Lung (tissue), 12 donors: Measurements from ENCODE around the gene DTX3. TPM values are rescaled to one million over a fixed set of nuclear protein-coding genes. Genes with fewer than 3 reads are reported as not detected.
A peak's percentile ranks its signal among the peaks of the same experiment; 100 is the strongest.
"Not testable (repeated sequence)": the region's sequence is repeated elsewhere in the genome, so short reads cannot be mapped to it uniquely, and the experiment has no call there.

Experiments used
- ATAC-seq: fragments of 200-7000 bp; cut with Tn5 transposase; one replicate; pipeline ENCODE4 v1.9.1; 2020; ENCODE audit warnings: moderate number of reproducible peaks; ENCODE audit not compliant: insufficient read depth, low FRiP score
- DNase-seq, 3 donors: peaks; one replicate each; pipeline ENCODE4 v3.0.0-alpha.2; 2013 to 2017
- H3K27ac ChIP-seq, 2 donors: one replicate each; pipeline ENCODE4 v1.5.1; 2013; ENCODE audit warnings: mild to moderate bottlenecking in 2 of 2, moderate library complexity in 2 of 2, control low read depth in 1 of 2, inconsistent platforms in 1 of 2, low read depth in 1 of 2, low read length in 1 of 2
- H3K27me3 ChIP-seq, 3 donors: one replicate each; pipeline ENCODE4 v1.5.1; 2013; ENCODE audit warnings: low read length in 2 of 3; ENCODE audit not compliant: control insufficient read depth in 3 of 3, insufficient read depth in 3 of 3
- H3K36me3 ChIP-seq, 4 donors: one replicate each; pipeline ENCODE4 v1.5.1; 2013; ENCODE audit warnings: low read length in 4 of 4, mild to moderate bottlenecking in 1 of 4, moderate library complexity in 1 of 4; ENCODE audit not compliant: control insufficient read depth in 4 of 4, insufficient read depth in 4 of 4
- H3K4me1 ChIP-seq, 5 donors: one replicate each; pipeline ENCODE4 v1.5.1; 2013; ENCODE audit warnings: low read length in 5 of 5, mild to moderate bottlenecking in 2 of 5, moderate library complexity in 1 of 5; ENCODE audit not compliant: control insufficient read depth in 5 of 5, insufficient read depth in 5 of 5
- H3K4me3 ChIP-seq: one replicate; pipeline ENCODE4 v1.5.1; 2013; ENCODE audit warnings: mild to moderate bottlenecking, control low read depth, moderate library complexity
- H3K9ac ChIP-seq, 2 donors: one replicate each; pipeline ENCODE4 v1.5.1; 2013; ENCODE audit warnings: low read length in 2 of 2, control low read depth in 1 of 2; ENCODE audit not compliant: insufficient read depth in 1 of 2
- H3K9me3 ChIP-seq, 4 donors: one replicate each; pipeline ENCODE4 v1.5.1; 2013; ENCODE audit warnings: low read length in 3 of 4, mild to moderate bottlenecking in 1 of 4, moderate library complexity in 1 of 4; ENCODE audit not compliant: control insufficient read depth in 4 of 4, insufficient read depth in 3 of 4
- WGBS, 2 donors: extraction: QIAGEN DNeasy Blood & Tissue Kit; methylation state at CpG; one replicate each; pipeline ENCODE4 v1.1.7; 2013; 5-methylcytosine and 5-hydroxymethylcytosine counted together
- polyA plus RNA-seq, 2 donors: library from polyadenylated mRNA; stranded (reverse); fragments of 200-250 nt; gene quantifications; one replicate each; pipeline ENCODE4 v1.2.1, GENCODE V29; 2013
- total RNA-seq, 2 donors: library from RNA; depleted of rRNA in 1 of 2; stranded (reverse); fragments of >200 nt in 1 of 2; gene quantifications; one replicate each; pipeline ENCODE4 v1.2.1, GENCODE V29; 2014 to 2021
- TF ChIP-seq, protein P1 (sequence below): IDR thresholded peaks from 2 replicates; pipeline ENCODE4 v1.5.1; 2012; ENCODE audit warnings: mild to moderate bottlenecking; ENCODE audit errors: control extremely low read depth, extremely low read depth
- donor health status: control.
- donor health status: control.
- donor health status: Bipolar disorder and iron deficiency.
- donor health status: healthy.
- donor health status: DM: yes; HTN: yes; CAD: no.

The DTX3 gene
- total and polyA plus RNA-seq, 4 donors, result 13.9 to 40.1 (median 24.9) TPM

DNA sequence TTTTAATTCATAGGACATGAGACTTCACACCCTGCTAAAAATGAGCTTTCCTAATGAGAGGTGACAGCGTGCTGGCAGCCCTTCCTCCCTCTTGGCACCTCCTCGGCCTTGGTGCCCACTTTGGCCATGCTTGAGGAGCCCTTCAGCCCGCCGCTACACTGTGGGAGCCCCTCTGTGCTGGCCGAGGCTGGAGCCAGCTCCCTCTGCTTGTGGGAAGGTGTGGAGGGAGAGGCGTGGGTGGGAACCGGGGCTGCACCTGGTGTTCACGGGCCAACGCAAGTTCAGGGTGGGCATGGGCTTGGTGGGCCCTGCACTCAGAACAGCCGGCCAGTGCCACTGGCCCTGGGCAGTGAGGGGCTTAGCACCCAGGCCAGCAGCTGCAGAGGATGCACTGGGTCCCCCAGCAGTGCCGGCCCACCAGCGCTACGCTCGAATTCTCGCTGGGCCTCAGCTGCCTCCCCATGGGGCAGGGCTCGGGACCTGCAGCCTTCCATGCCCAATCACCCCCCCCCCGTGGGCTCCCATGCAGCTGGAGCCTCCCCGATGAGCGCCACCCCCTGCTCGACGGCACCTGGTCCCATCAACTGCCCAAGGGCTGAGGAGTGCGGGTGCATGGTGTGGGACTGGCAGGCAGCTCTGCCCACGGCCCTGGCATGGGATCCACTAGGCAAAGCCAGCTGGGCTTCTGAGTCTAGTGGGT lies 51.1 kb downstream of the DTX3 start:
- no peak overlapping the region for H3K9ac ChIP-seq
- H3K4me3 ChIP-seq, result no peak overlapping the region
- H3K36me3 ChIP-seq, result no peaks in the 10 kb centered on the region
- no peak overlapping the region for H3K27ac ChIP-seq
- H3K9me3 ChIP-seq, result peaks cover 0 to 2% (median 0%) of the 10 kb centered on the region in 4 donors
- ATAC-seq, result no peak
- H3K4me1 ChIP-seq, result peaks cover 0 to 2% (median 0%) of the 10 kb centered on the region in 5 donors
- WGBS, 2 donors, result 84 to 88% methylated on average over 23 of the region's 23 CpGs
- H3K27me3 ChIP-seq, result no peaks in the 10 kb centered on the region
- DNase-seq, result no peak
- TF ChIP-seq, protein P1, sequence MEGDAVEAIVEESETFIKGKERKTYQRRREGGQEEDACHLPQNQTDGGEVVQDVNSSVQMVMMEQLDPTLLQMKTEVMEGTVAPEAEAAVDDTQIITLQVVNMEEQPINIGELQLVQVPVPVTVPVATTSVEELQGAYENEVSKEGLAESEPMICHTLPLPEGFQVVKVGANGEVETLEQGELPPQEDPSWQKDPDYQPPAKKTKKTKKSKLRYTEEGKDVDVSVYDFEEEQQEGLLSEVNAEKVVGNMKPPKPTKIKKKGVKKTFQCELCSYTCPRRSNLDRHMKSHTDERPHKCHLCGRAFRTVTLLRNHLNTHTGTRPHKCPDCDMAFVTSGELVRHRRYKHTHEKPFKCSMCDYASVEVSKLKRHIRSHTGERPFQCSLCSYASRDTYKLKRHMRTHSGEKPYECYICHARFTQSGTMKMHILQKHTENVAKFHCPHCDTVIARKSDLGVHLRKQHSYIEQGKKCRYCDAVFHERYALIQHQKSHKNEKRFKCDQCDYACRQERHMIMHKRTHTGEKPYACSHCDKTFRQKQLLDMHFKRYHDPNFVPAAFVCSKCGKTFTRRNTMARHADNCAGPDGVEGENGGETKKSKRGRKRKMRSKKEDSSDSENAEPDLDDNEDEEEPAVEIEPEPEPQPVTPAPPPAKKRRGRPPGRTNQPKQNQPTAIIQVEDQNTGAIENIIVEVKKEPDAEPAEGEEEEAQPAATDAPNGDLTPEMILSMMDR, result no peak

- ATAC-seq, H3K27ac ChIP-seq, H3K27me3 ChIP-seq, H3K9me3 ChIP-seq, H3K36me3 ChIP-seq, H3K4me1 ChIP-seq, H3K9ac ChIP-seq, H3K4me3 ChIP-seq, DNase-seq: not testable (repeated sequence)
- WGBS, 2 donors, result 87 to 89% methylated on average over 4 of the region's 4 CpGs
Measured at GRCh38 chr12:57656408-57656807, 51.8 kb downstream of the DTX3 start.

DNA sequence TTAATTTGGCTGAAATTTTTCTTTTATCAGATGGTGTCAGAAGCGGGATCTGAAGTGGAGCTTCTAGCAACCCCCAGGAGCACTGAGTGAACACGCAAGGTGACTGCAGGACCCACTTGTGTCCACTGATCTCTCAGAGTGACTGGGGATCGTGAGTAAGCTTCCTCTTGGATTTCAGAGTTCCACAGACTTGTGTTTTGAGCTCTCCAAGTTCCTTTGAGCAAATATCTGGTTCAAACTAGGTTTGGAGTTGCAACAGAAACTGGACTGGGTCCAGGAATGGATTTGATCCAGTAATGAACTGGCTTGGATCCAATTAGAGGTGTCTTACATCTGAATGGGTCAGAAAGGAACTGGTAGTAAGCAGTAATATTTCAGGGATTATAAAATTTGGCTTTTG lies 53.1 kb downstream of the DTX3 start:
- Histone ChIP-seq H3K4me3 (no peak overlapping the region), H3K27ac (no peak overlapping the region), H3K9ac (no peak overlapping the region), H3K36me3 (no peaks in the 10 kb centered on the region), H3K27me3 (no peaks in the 10 kb centered on the region), H3K4me1 (peaks cover 0 to 2% (median 0%) of the 10 kb centered on the region in 5 donors), H3K9me3 (peaks cover 0 to 2% (median 0%) of the 10 kb centered on the region in 4 donors)
- DNase-seq (peak; percentile 40 to 80 (median 70)), ATAC-seq (peak; percentile 19)
- TF ChIP-seq, protein P1, result no peak
- 43 to 58% methylated on average over 3 of the region's 3 CpGs for WGBS, 2 donors

GRCh38 chr12:57658890-57659289 lies 54.3 kb downstream of the DTX3 start:
- TF ChIP-seq, protein P1, result no peak
- no peaks in the 10 kb centered on the region for H3K27me3 ChIP-seq
- no peaks in the 10 kb centered on the region for H3K36me3 ChIP-seq
- peaks cover 0 to 2% (median 0%) of the 10 kb centered on the region in 5 donors for H3K4me1 ChIP-seq
- DNase-seq (no peak), ATAC-seq (no peak)
- WGBS, 2 donors, result 58 to 59% methylated on average over 3 of the region's 3 CpGs
- peaks cover 0 to 2% (median 0%) of the 10 kb centered on the region in 4 donors for H3K9me3 ChIP-seq
- no peak overlapping the region for H3K9ac ChIP-seq
- no peak overlapping the region for H3K4me3 ChIP-seq
- no peak overlapping the region for H3K27ac ChIP-seq

Other genes starting within 250 kb of the DTX3 start
- gene R3HDM2, start 173.8 kb upstream of the DTX3 start, total RNA-seq, result 10 to 100 TPM; 41.9 to 60.7 TPM
- 10 to 100 TPM; 18.1 to 19.4 TPM for gene R3HDM2, start 173.8 kb upstream of the DTX3 start, polyA plus RNA-seq
- not detected for gene INHBC, start 170.0 kb upstream of the DTX3 start, total RNA-seq
- under 1 TPM in 1 of 2 donors, not detected in 1; 0.02 TPM for gene INHBC, start 170.0 kb upstream of the DTX3 start, polyA plus RNA-seq
- under 1 TPM in 1 of 2 donors, not detected in 1; 0.12 TPM for gene INHBE, start 149.5 kb upstream of the DTX3 start, total RNA-seq
- not detected for gene INHBE, start 149.5 kb upstream of the DTX3 start, polyA plus RNA-seq
- 1 to 10 TPM; 2.4 to 5.7 TPM for gene GLI1, start 145.0 kb upstream of the DTX3 start, total RNA-seq
- gene GLI1, start 145.0 kb upstream of the DTX3 start, polyA plus RNA-seq, result 1 to 10 TPM in 1 of 2 donors, under 1 TPM in 1; 0.74 to 1.7 TPM
- gene ARHGAP9, start 125.0 kb upstream of the DTX3 start, total RNA-seq, result 10 to 100 TPM; 14.7 to 40.0 TPM
- gene ARHGAP9, start 125.0 kb upstream of the DTX3 start, polyA plus RNA-seq, result 10 to 100 TPM; 26.2 to 62.1 TPM
- gene MARS1, start 116.8 kb upstream of the DTX3 start, total RNA-seq, result 100 to 1,000 TPM in 1 of 2 donors, 10 to 100 TPM in 1; 55.9 to 213 TPM
- gene MARS1, start 116.8 kb upstream of the DTX3 start, polyA plus RNA-seq, result 100 to 1,000 TPM in 1 of 2 donors, 10 to 100 TPM in 1; 95.0 to 156 TPM
- gene DDIT3, start 84.3 kb upstream of the DTX3 start, total RNA-seq, result 10 to 100 TPM; 31.0 to 34.7 TPM
- gene DDIT3, start 84.3 kb upstream of the DTX3 start, polyA plus RNA-seq, result 10 to 100 TPM; 68.1 to 74.7 TPM
- 100 to 1,000 TPM in 1 of 2 donors, 10 to 100 TPM in 1; 26.0 to 132 TPM for gene MBD6, start 82.0 kb upstream of the DTX3 start, total RNA-seq
- gene MBD6, start 82.0 kb upstream of the DTX3 start, polyA plus RNA-seq, result 10 to 100 TPM; 36.7 to 42.4 TPM
- 10 to 100 TPM; 78.3 to 90.1 TPM for gene DCTN2, start 57.6 kb upstream of the DTX3 start, total RNA-seq
- gene DCTN2, start 57.6 kb upstream of the DTX3 start, polyA plus RNA-seq, result 100 to 1,000 TPM in 1 of 2 donors, 10 to 100 TPM in 1; 60.0 to 110 TPM
- under 1 TPM; 0.21 to 0.34 TPM for gene KIF5A, start 54.8 kb upstream of the DTX3 start, total RNA-seq
- under 1 TPM; 0.05 to 0.06 TPM for gene KIF5A, start 54.8 kb upstream of the DTX3 start, polyA plus RNA-seq
- gene PIP4K2C, start 13.6 kb upstream of the DTX3 start, total RNA-seq, result 10 to 100 TPM; 19.3 to 42.2 TPM
- 10 to 100 TPM; 13.7 to 22.3 TPM for gene PIP4K2C, start 13.6 kb upstream of the DTX3 start, polyA plus RNA-seq
- 10 to 100 TPM; 12.3 to 23.0 TPM for gene ARHGEF25, start 6.6 kb downstream of the DTX3 start, total RNA-seq
- 10 to 100 TPM in 1 of 2 donors, 1 to 10 TPM in 1; 7.8 to 10.4 TPM for gene ARHGEF25, start 6.6 kb downstream of the DTX3 start, polyA plus RNA-seq
- gene B4GALNT1, start 28.4 kb downstream of the DTX3 start, total RNA-seq, result 1 to 10 TPM in 1 of 2 donors, under 1 TPM in 1; 0.51 to 2.5 TPM
- under 1 TPM; 0.53 to 0.93 TPM for gene B4GALNT1, start 28.4 kb downstream of the DTX3 start, polyA plus RNA-seq
- 100 to 1,000 TPM; 174 to 324 TPM for gene OS9, start 89.3 kb downstream of the DTX3 start, total RNA-seq
- 100 to 1,000 TPM; 144 to 356 TPM for gene OS9, start 89.3 kb downstream of the DTX3 start, polyA plus RNA-seq
- gene AGAP2, start 133.9 kb downstream of the DTX3 start, total RNA-seq, result 1 to 10 TPM; 1.5 to 4.8 TPM
- gene AGAP2, start 133.9 kb downstream of the DTX3 start, polyA plus RNA-seq, result 1 to 10 TPM; 1.4 to 4.4 TPM
- 10 to 100 TPM; 37.4 to 61.1 TPM for gene TSPAN31, start 140.2 kb downstream of the DTX3 start, total RNA-seq
- 10 to 100 TPM; 32.4 to 54.9 TPM for gene TSPAN31, start 140.2 kb downstream of the DTX3 start, polyA plus RNA-seq
- gene CDK4, start 147.5 kb downstream of the DTX3 start, total RNA-seq, result 100 to 1,000 TPM in 1 of 2 donors, 10 to 100 TPM in 1; 69.7 to 105 TPM
- gene CDK4, start 147.5 kb downstream of the DTX3 start, polyA plus RNA-seq, result 100 to 1,000 TPM in 1 of 2 donors, 10 to 100 TPM in 1; 75.1 to 115 TPM
- gene MARCHF9, start 150.3 kb downstream of the DTX3 start, total RNA-seq, result 10 to 100 TPM; 12.1 to 23.2 TPM
- 10 to 100 TPM; 13.7 to 31.1 TPM for gene MARCHF9, start 150.3 kb downstream of the DTX3 start, polyA plus RNA-seq
- gene CYP27B1, start 162.3 kb downstream of the DTX3 start, total RNA-seq, result 1 to 10 TPM; 2.9 to 4.3 TPM
- gene CYP27B1, start 162.3 kb downstream of the DTX3 start, polyA plus RNA-seq, result 1 to 10 TPM; 1.7 to 5.8 TPM
- gene METTL1, start 167.3 kb downstream of the DTX3 start, total RNA-seq, result 10 to 100 TPM in 1 of 2 donors, 1 to 10 TPM in 1; 2.8 to 29.5 TPM
- gene METTL1, start 167.3 kb downstream of the DTX3 start, polyA plus RNA-seq, result 10 to 100 TPM; 33.7 to 35.5 TPM
- 10 to 100 TPM in 1 of 2 donors, 1 to 10 TPM in 1; 7.6 to 11.5 TPM for gene EEF1AKMT3, start 167.8 kb downstream of the DTX3 start, total RNA-seq
- 1 to 10 TPM; 3.6 to 4.2 TPM for gene EEF1AKMT3, start 167.8 kb downstream of the DTX3 start, polyA plus RNA-seq
- gene TSFM, start 178.0 kb downstream of the DTX3 start, total RNA-seq, result 10 to 100 TPM; 17.1 to 28.0 TPM
- 10 to 100 TPM; 23.9 to 40.0 TPM for gene TSFM, start 178.0 kb downstream of the DTX3 start, polyA plus RNA-seq
- gene AVIL, start 213.9 kb downstream of the DTX3 start, total RNA-seq, result 1 to 10 TPM; 8.1 to 9.7 TPM
- gene AVIL, start 213.9 kb downstream of the DTX3 start, polyA plus RNA-seq, result 10 to 100 TPM in 1 of 2 donors, 1 to 10 TPM in 1; 4.3 to 11.7 TPM
- gene CTDSP2, start 241.9 kb downstream of the DTX3 start, total RNA-seq, result 100 to 1,000 TPM; 162 to 179 TPM
- gene CTDSP2, start 241.9 kb downstream of the DTX3 start, polyA plus RNA-seq, result 100 to 1,000 TPM in 1 of 2 donors, 10 to 100 TPM in 1; 46.8 to 104 TPM